ENCODE measurements around the gene NAP1L4.

- TF ChIP-seq, protein P1, sequence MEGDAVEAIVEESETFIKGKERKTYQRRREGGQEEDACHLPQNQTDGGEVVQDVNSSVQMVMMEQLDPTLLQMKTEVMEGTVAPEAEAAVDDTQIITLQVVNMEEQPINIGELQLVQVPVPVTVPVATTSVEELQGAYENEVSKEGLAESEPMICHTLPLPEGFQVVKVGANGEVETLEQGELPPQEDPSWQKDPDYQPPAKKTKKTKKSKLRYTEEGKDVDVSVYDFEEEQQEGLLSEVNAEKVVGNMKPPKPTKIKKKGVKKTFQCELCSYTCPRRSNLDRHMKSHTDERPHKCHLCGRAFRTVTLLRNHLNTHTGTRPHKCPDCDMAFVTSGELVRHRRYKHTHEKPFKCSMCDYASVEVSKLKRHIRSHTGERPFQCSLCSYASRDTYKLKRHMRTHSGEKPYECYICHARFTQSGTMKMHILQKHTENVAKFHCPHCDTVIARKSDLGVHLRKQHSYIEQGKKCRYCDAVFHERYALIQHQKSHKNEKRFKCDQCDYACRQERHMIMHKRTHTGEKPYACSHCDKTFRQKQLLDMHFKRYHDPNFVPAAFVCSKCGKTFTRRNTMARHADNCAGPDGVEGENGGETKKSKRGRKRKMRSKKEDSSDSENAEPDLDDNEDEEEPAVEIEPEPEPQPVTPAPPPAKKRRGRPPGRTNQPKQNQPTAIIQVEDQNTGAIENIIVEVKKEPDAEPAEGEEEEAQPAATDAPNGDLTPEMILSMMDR (IDR thresholded peaks at IDR 0.05 in 2 of 3, conservative IDR thresholded peaks at IDR 0.05 in 1 of 3; ENCODE audit: borderline replicate concordance in 1 of 3, insufficient read depth in 1 of 3, low read depth in 2 of 3, low read length in 2 of 3) = no peak
- TF ChIP-seq, protein P2, sequence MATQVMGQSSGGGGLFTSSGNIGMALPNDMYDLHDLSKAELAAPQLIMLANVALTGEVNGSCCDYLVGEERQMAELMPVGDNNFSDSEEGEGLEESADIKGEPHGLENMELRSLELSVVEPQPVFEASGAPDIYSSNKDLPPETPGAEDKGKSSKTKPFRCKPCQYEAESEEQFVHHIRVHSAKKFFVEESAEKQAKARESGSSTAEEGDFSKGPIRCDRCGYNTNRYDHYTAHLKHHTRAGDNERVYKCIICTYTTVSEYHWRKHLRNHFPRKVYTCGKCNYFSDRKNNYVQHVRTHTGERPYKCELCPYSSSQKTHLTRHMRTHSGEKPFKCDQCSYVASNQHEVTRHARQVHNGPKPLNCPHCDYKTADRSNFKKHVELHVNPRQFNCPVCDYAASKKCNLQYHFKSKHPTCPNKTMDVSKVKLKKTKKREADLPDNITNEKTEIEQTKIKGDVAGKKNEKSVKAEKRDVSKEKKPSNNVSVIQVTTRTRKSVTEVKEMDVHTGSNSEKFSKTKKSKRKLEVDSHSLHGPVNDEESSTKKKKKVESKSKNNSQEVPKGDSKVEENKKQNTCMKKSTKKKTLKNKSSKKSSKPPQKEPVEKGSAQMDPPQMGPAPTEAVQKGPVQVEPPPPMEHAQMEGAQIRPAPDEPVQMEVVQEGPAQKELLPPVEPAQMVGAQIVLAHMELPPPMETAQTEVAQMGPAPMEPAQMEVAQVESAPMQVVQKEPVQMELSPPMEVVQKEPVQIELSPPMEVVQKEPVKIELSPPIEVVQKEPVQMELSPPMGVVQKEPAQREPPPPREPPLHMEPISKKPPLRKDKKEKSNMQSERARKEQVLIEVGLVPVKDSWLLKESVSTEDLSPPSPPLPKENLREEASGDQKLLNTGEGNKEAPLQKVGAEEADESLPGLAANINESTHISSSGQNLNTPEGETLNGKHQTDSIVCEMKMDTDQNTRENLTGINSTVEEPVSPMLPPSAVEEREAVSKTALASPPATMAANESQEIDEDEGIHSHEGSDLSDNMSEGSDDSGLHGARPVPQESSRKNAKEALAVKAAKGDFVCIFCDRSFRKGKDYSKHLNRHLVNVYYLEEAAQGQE (IDR thresholded peaks at IDR 0.05; ENCODE audit: low read depth) = no peak
Measured at GRCh38 chr11:3037945-3038271, 45.8 kb upstream of the NAP1L4 start.

Measured in HCT116 (cell line).